HepG2 (cell line): ENCODE results near the gene DDIAS. TPM values are rescaled to one million over a fixed set of nuclear protein-coding genes. Genes with fewer than 3 reads are reported as not detected.
A peak's percentile ranks its signal among the peaks of the same experiment; 100 is the strongest.

ENCODE experiments used
- BHLHE40 ChIP-seq: IDR thresholded peaks from 2 replicates; pipeline ENCODE4 v1.6.1; 2011; ENCODE audit warnings: low read length, improper control_type of control experiment
- EHMT2 ChIP-seq: fragments of 200-600 bp; sonication (generic); IDR thresholded peaks from 2 replicates; pipeline ENCODE4 v1.7.0; 2017; ENCODE audit warnings: antibody characterized with exemption, low read depth, low read length, borderline replicate concordance
- HIVEP1 ChIP-seq: sonication (generic); formaldehyde crosslinking; IDR thresholded peaks from 2 replicates; pipeline ENCODE4 v1.4.0; 2020; ENCODE audit warnings: mild to moderate bottlenecking, missing genetic modification reagents
- HOXA7 ChIP-seq: sonication (generic); formaldehyde crosslinking; IDR thresholded peaks from 2 replicates; pipeline ENCODE4 v1.8.1; 2022; ENCODE audit warnings: mild to moderate bottlenecking, missing genetic modification reagents, moderate library complexity
- KLF12 ChIP-seq: sonication (generic); formaldehyde crosslinking; IDR thresholded peaks from 2 replicates; pipeline ENCODE4 v1.4.0; 2020; ENCODE audit warnings: missing genetic modification reagents, borderline replicate concordance
- KLF13 ChIP-seq: sonication (generic); formaldehyde crosslinking; IDR thresholded peaks from 2 replicates; pipeline ENCODE4 v1.4.0; 2020; ENCODE audit warnings: mild to moderate bottlenecking, missing genetic modification reagents
- KLF16 ChIP-seq, 2 experiments: sonication (generic) in 1 of 2; formaldehyde crosslinking in 1 of 2; IDR thresholded peaks; 2 replicates each; pipeline versions ENCODE4 v1.6.1 to v1.8.0; 2016 to 2023; ENCODE audit warnings: missing genetic modification reagents in 2 of 2, missing compliant biosample characterization in 1 of 2
- MAFK ChIP-seq, 2 experiments: IDR thresholded peaks in 1 of 2; conservative IDR thresholded peaks in 1 of 2; 2 replicates each; pipeline ENCODE4 v1.6.1; 2011; ENCODE audit warnings: improper control_type of control experiment in 2 of 2, low read length in 2 of 2
- MEF2D ChIP-seq: sonication (generic); formaldehyde crosslinking; IDR thresholded peaks from 2 replicates; pipeline ENCODE4 v1.5.1; 2020; ENCODE audit warnings: mild to moderate bottlenecking, missing genetic modification reagents
- MEIS2 ChIP-seq: sonication (generic); formaldehyde crosslinking; IDR thresholded peaks from 2 replicates; pipeline ENCODE4 v1.9.0; 2021; ENCODE audit warnings: mild to moderate bottlenecking, missing genetic modification reagents
- NFRKB ChIP-seq: fragments of 450-650 bp; IDR thresholded peaks from 2 replicates; pipeline ENCODE4 v1.6.1; 2017
- SMAD1 ChIP-seq: sonication (generic); formaldehyde crosslinking; IDR thresholded peaks from 2 replicates; pipeline ENCODE4 v1.4.0; 2020; ENCODE audit warnings: missing genetic modification reagents, low read depth, mild to moderate bottlenecking, borderline replicate concordance
- SRSF9 ChIP-seq: fragments of 200-400 bp; formaldehyde crosslinking; IDR thresholded peaks from 2 replicates; pipeline ENCODE4 v1.6.1; 2018; ENCODE audit warnings: borderline replicate concordance, mild to moderate bottlenecking, low read depth, low read length; ENCODE audit not compliant: insufficient read depth, poor library complexity, severe bottlenecking
- TAF1 ChIP-seq: sonication (generic); formaldehyde crosslinking; IDR thresholded peaks from 2 replicates; pipeline ENCODE4 v1.4.0; 2020; ENCODE audit warnings: missing genetic modification reagents
- TCF7L2 ChIP-seq: IDR thresholded peaks from 2 replicates; pipeline ENCODE4 v1.6.1; 2011; ENCODE audit warnings: mild to moderate bottlenecking, low read depth, low read length, moderate library complexity
- ZFP90 ChIP-seq: sonication (generic); formaldehyde crosslinking; IDR thresholded peaks from 2 replicates; pipeline ENCODE4 v1.8.0; 2022; ENCODE audit warnings: missing genetic modification reagents, mild to moderate bottlenecking, inconsistent platforms, borderline replicate concordance
- ZMAT3 ChIP-seq: sonication (generic); formaldehyde crosslinking; conservative IDR thresholded peaks from 2 replicates; pipeline ENCODE4 v1.7.0; 2021; ENCODE audit warnings: missing genetic modification reagents
- ZNF160 ChIP-seq: sonication (generic); formaldehyde crosslinking; IDR thresholded peaks from 2 replicates; pipeline ENCODE4 v1.8.0; 2022; ENCODE audit warnings: mild to moderate bottlenecking, inconsistent platforms, missing genetic modification reagents
- ZNF235 ChIP-seq: sonication (generic); formaldehyde crosslinking; IDR thresholded peaks from 2 replicates; pipeline ENCODE4 v1.8.1; 2023; ENCODE audit warnings: mild to moderate bottlenecking, missing genetic modification reagents, borderline replicate concordance
- ZNF430 ChIP-seq: sonication (generic); formaldehyde crosslinking; IDR thresholded peaks from 2 replicates; pipeline ENCODE4 v1.9.0; 2021; ENCODE audit warnings: mild to moderate bottlenecking, missing genetic modification reagents
- polyA plus RNA-seq, 8 experiments: library from polyadenylated mRNA; depleted of rRNA in 3 of 8; stranded (reverse) in 7 of 8; unstranded in 1 of 8; fragments of >200 nt; fragmentation: Illumina TruSeq in 4 of 8; extraction: Trizol in 4 of 8; gene quantifications; 2 replicates each; pipeline versions ENCODE4 v1.2.1 to v1.2.3, GENCODE V29; 2011 to 2016; ENCODE audit warnings: low read depth in 4 of 8, missing spikeins in 1 of 8, mixed read lengths in 1 of 8; ENCODE audit not compliant: insufficient read depth in 1 of 8
- total RNA-seq, 5 experiments: library from RNA; depleted of rRNA; stranded (reverse); fragments of >200 nt; fragmentation: Illumina TruSeq; extraction: Trizol; gene quantifications; 2 replicates each; pipeline ENCODE4 v1.2.3, GENCODE V29; 2016; ENCODE audit warnings: low read depth in 1 of 5
- TF ChIP-seq, protein P1 (sequence below): sonication (generic); formaldehyde crosslinking; IDR thresholded peaks from 2 replicates; pipeline ENCODE4 v1.4.0; 2020; ENCODE audit warnings: low read depth, missing genetic modification reagents
- TF ChIP-seq, protein P2 (sequence below): sonication (generic); formaldehyde crosslinking; IDR thresholded peaks from 2 replicates; pipeline ENCODE4 v1.5.1; 2020; ENCODE audit warnings: missing genetic modification reagents, mild to moderate bottlenecking, borderline replicate concordance
- TF ChIP-seq, protein P3 (sequence below): sonication (generic); formaldehyde crosslinking; IDR thresholded peaks from 2 replicates; pipeline ENCODE4 v1.4.0; 2020; ENCODE audit warnings: mild to moderate bottlenecking, missing genetic modification reagents
- TF ChIP-seq, protein P4 (sequence below): sonication (generic); formaldehyde crosslinking; IDR thresholded peaks from 2 replicates; pipeline ENCODE4 v1.4.0; 2020; ENCODE audit warnings: missing genetic modification reagents

The DDIAS gene
- total and polyA plus RNA-seq, 2 of the 13 experiments (the other 11 are each of a cell fraction or from before 2014, with no cell fraction given): 3.5 to 13.0 TPM

DNA sequence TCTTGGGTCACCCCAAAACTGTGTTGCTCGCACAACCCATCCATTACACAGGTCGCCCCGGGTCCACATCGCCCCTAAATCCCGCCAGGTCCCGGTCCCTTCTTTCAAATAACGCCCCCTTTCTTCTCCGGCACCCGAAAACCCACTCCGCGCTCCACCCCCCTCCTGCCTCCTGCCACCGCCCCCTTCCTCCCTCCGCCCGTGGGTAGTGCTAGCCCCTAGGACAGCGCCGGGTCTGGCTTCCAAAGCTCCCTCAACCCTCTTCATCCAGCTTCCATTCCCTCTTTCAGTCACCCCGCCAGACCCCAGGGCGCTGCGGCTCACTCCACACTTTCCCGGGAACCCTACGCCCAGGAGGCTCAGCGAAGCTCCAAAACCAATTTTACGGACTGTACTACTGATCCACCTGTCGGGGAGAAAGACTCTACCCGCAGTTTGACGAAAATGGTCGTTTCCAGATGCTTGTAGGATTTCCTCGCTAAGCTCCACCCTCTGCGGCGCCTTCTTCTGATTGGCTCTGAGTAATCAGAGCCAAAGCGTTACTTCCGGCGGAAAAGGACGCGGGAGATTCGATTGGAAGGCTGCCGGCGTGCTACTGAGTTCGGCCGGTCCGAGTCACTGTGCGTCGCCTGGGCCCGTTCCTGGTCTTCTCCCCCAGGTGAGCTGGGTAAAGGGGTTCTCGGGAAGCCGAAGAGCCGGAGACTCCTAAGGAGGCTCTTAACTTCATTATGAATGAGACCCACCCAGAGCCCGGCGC is at the start of gene DDIAS (continued):
- TF ChIP-seq, protein P1, sequence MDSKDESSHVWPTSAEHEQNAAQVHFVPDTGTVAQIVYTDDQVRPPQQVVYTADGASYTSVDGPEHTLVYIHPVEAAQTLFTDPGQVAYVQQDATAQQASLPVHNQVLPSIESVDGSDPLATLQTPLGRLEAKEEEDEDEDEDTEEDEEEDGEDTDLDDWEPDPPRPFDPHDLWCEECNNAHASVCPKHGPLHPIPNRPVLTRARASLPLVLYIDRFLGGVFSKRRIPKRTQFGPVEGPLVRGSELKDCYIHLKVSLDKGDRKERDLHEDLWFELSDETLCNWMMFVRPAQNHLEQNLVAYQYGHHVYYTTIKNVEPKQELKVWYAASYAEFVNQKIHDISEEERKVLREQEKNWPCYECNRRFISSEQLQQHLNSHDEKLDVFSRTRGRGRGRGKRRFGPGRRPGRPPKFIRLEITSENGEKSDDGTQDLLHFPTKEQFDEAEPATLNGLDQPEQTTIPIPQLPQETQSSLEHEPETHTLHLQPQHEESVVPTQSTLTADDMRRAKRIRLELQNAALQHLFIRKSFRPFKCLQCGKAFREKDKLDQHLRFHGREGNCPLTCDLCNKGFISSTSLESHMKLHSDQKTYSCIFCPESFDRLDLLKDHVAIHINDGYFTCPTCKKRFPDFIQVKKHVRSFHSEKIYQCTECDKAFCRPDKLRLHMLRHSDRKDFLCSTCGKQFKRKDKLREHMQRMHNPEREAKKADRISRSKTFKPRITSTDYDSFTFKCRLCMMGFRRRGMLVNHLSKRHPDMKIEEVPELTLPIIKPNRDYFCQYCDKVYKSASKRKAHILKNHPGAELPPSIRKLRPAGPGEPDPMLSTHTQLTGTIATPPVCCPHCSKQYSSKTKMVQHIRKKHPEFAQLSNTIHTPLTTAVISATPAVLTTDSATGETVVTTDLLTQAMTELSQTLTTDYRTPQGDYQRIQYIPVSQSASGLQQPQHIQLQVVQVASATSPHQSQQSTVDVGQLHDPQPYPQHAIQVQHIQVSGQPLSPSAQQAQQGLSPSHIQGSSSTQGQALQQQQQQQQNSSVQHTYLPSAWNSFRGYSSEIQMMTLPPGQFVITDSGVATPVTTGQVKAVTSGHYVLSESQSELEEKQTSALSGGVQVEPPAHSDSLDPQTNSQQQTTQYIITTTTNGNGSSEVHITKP (CRISPR knock-in tag): peak; percentile 99
- TF ChIP-seq, protein P2, sequence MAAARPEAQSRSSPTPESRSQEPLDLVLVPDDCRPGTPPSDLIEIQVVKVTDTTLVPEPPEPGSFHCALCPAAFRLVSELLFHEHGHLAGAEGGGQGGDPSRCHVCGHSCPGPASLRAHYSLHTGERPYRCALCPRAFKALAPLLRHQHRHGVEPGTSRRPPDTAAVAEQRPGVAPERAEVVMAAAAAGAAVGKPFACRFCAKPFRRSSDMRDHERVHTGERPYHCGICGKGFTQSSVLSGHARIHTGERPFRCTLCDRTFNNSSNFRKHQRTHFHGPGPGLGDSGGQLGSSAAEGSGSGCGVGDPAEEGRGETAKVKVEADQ (CRISPR knock-in tag): no peak; the same call in 1 of the 2 replicates
- TF ChIP-seq, protein P3, sequence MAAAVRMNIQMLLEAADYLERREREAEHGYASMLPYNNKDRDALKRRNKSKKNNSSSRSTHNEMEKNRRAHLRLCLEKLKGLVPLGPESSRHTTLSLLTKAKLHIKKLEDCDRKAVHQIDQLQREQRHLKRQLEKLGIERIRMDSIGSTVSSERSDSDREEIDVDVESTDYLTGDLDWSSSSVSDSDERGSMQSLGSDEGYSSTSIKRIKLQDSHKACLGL (CRISPR knock-in tag): peak; percentile 93; the same call in 1 of the 2 replicates
- TF ChIP-seq BHLHE40 (peak; percentile 95), ZFP90 (CRISPR knock-in tag) (no peak), KLF13 (CRISPR knock-in tag) (peak; percentile 86; the same call in 1 of the 2 replicates), KLF16 (CRISPR knock-in tag; IDR thresholded peaks at IDR 0.05) (peak in 1 of 2 experiments; percentile 68; a peak in 1 of 4 replicates), HOXA7 (no peak), ZNF160 (CRISPR knock-in tag) (no peak; the same call in 1 of the 2 replicates), MAFK (conservative IDR thresholded peaks at IDR 0.05 in 1 of 2, IDR thresholded peaks at IDR 0.05 in 1 of 2; ENCODE audit: low read length in 2 of 2) (no peak), MEF2D (CRISPR knock-in tag) (peak; percentile 36; the same call in 1 of the 2 replicates), ZNF235 (no peak), EHMT2 (no peak), MEIS2 (CRISPR knock-in tag) (no peak; the same call in 1 of the 2 replicates), ZMAT3 (CRISPR knock-in tag) (no peak), KLF12 (no peak), ZNF430 (CRISPR knock-in tag) (no peak), TAF1 (CRISPR knock-in tag) (peak; percentile 54; the same call in 1 of the 2 replicates), TCF7L2 (no peak), SMAD1 (CRISPR knock-in tag) (no peak), SRSF9 (no peak), NFRKB (no peak), HIVEP1 (CRISPR knock-in tag) (no peak)
- TF ChIP-seq, protein P4, sequence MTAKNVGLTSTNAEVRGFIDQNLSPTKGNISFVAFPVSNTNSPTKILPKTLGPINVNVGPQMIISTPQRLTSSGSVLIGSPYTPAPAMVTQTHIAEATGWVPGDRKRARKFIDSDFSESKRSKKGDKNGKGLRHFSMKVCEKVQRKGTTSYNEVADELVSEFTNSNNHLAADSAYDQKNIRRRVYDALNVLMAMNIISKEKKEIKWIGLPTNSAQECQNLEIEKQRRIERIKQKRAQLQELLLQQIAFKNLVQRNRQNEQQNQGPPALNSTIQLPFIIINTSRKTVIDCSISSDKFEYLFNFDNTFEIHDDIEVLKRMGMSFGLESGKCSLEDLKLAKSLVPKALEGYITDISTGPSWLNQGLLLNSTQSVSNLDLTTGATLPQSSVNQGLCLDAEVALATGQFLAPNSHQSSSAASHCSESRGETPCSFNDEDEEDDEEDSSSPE (CRISPR knock-in tag): peak; percentile 99
